ENCODE data around the gene CNTN2. TPM values are rescaled to one million over a fixed set of nuclear protein-coding genes. Genes with fewer than 3 reads are reported as not detected.

CNTN2 gene
- total and polyA plus RNA-seq, 2 experiments from 2014 or later, result 1.3 to 2.2 TPM

DNA sequence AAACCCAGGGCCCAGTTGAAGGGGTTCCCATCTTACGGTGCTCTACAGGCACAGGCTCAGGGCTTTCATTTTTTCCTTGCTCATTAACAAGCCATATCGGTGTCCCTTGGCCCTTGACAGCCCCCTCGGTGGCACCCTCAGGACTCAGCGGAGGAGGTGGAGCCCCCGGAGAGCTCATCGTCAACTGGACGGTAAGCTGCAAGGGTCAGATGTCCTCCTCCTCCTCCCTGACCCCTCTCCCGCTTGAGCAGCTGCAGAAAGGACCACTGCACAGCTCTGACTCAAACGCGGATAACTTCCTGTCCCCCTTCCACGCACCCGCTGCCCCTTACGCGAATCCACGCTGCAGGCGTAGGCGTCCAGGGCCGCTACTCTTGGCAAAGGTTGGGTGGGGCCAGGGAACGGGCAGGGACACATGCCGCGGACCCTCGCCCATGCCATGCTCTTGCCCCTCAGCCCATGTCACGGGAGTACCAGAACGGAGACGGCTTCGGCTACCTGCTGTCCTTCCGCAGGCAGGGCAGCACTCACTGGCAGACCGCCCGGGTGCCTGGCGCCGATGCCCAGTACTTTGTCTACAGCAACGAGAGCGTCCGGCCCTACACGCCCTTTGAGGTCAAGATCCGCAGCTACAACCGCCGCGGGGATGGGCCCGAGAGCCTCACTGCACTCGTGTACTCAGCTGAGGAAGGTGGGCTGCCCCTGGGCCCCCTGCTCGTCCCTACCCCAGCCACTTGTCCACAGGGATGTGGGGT lies 26.5 kb downstream of the CNTN2 start:
- TF ChIP-seq EZH2phosphoT487 (IDR thresholded peaks at IDR 0.05; ENCODE audit: unreplicated experiment), result no peak
- ATAC-seq, result no peak
- no peaks in the 10 kb centered on the region for H3K4me1 ChIP-seq (ENCODE audit: insufficient read depth)
- no peaks in the 10 kb centered on the region for H3K9me2 ChIP-seq (ENCODE audit: insufficient read depth)
- no peak overlapping the region for H3K27ac ChIP-seq (ENCODE audit: low read depth)
- H2AFZ ChIP-seq, result no peak overlapping the region
- no peaks in the 10 kb centered on the region for H3F3A ChIP-seq (replicated peaks; ENCODE audit: low read depth)
- no peaks in the 10 kb centered on the region for H3K36me3 ChIP-seq (ENCODE audit: insufficient read depth)
- Mint-ChIP-seq H3K36me3 (ENCODE audit: low read depth) (no peaks in the 10 kb centered on the region), H3K27ac (no peak overlapping the region), H3K9me3 (no peaks in the 10 kb centered on the region; the same call in 1 of the 3 replicates), H3K4me3 (no peak overlapping the region), H3K4me1 (peaks cover 2% of the 10 kb centered on the region; the same call in 1 of the 3 replicates), H3K27me3 (ENCODE audit: insufficient read depth, low read depth, poor library complexity) (peaks cover 8% of the 10 kb centered on the region)
- no peak overlapping the region for H3K4me3 ChIP-seq
- H3K27me3 ChIP-seq (ENCODE audit: insufficient read depth), result no peaks in the 10 kb centered on the region
- DNase-seq (ENCODE audit: low spot score), result no peak
- H4K20me1 ChIP-seq (replicated peaks; ENCODE audit: insufficient read depth), result no peaks in the 10 kb centered on the region
- H3K4me2 ChIP-seq, result no peak overlapping the region
- no peaks in the 10 kb centered on the region for H3K79me2 ChIP-seq (replicated peaks; ENCODE audit: insufficient read depth)

DNA sequence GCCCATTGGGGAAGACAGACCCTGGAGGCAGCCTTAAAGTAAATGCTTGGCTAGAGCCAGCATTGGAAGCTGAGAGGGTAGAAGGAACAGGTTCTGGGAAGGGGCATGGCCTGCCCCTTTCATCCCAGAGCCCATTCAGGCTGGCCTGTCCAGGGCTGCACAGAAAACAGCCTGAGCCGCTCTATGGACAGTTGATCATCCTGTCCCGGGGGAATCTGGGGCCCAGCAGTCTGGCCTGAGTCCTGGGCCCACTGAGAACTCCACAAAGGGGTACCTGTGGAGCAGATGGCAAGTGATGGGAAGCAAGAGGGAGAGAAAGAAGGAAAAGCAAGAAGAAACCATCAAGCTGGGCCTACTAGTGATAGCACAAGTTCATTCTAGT lies 28.0 kb downstream of the CNTN2 start:
- no peaks in the 10 kb centered on the region for H3K36me3 Mint-ChIP-seq (ENCODE audit: low read depth)
- no peak overlapping the region for H3K27ac ChIP-seq (ENCODE audit: low read depth)
- H3K36me3 ChIP-seq (ENCODE audit: insufficient read depth), result no peaks in the 10 kb centered on the region
- no peak for DNase-seq (ENCODE audit: low spot score)
- no peaks in the 10 kb centered on the region for H3K79me2 ChIP-seq (replicated peaks; ENCODE audit: insufficient read depth)
- no peaks in the 10 kb centered on the region; the same call in 1 of the 3 replicates for H3K9me3 Mint-ChIP-seq
- no peaks in the 10 kb centered on the region for H3K4me1 ChIP-seq (ENCODE audit: insufficient read depth)
- no peaks in the 10 kb centered on the region for H3F3A ChIP-seq (replicated peaks; ENCODE audit: low read depth)
- H2AFZ ChIP-seq, result no peak overlapping the region
- H3K27ac Mint-ChIP-seq, result no peak overlapping the region
- no peak overlapping the region for H3K4me3 ChIP-seq
- H3K27me3 Mint-ChIP-seq (ENCODE audit: insufficient read depth, low read depth, poor library complexity), result peaks cover 10% of the 10 kb centered on the region
- no peak overlapping the region for H3K4me2 ChIP-seq
- ATAC-seq, result no peak
- TF ChIP-seq CREB1 (CRISPR knock-in tag; IDR thresholded peaks at IDR 0.05; ENCODE audit: low read depth) (no peak), JUNB (IDR thresholded peaks at IDR 0.05; ENCODE audit: unreplicated experiment) (no peak)
- TF ChIP-seq, protein P1, sequence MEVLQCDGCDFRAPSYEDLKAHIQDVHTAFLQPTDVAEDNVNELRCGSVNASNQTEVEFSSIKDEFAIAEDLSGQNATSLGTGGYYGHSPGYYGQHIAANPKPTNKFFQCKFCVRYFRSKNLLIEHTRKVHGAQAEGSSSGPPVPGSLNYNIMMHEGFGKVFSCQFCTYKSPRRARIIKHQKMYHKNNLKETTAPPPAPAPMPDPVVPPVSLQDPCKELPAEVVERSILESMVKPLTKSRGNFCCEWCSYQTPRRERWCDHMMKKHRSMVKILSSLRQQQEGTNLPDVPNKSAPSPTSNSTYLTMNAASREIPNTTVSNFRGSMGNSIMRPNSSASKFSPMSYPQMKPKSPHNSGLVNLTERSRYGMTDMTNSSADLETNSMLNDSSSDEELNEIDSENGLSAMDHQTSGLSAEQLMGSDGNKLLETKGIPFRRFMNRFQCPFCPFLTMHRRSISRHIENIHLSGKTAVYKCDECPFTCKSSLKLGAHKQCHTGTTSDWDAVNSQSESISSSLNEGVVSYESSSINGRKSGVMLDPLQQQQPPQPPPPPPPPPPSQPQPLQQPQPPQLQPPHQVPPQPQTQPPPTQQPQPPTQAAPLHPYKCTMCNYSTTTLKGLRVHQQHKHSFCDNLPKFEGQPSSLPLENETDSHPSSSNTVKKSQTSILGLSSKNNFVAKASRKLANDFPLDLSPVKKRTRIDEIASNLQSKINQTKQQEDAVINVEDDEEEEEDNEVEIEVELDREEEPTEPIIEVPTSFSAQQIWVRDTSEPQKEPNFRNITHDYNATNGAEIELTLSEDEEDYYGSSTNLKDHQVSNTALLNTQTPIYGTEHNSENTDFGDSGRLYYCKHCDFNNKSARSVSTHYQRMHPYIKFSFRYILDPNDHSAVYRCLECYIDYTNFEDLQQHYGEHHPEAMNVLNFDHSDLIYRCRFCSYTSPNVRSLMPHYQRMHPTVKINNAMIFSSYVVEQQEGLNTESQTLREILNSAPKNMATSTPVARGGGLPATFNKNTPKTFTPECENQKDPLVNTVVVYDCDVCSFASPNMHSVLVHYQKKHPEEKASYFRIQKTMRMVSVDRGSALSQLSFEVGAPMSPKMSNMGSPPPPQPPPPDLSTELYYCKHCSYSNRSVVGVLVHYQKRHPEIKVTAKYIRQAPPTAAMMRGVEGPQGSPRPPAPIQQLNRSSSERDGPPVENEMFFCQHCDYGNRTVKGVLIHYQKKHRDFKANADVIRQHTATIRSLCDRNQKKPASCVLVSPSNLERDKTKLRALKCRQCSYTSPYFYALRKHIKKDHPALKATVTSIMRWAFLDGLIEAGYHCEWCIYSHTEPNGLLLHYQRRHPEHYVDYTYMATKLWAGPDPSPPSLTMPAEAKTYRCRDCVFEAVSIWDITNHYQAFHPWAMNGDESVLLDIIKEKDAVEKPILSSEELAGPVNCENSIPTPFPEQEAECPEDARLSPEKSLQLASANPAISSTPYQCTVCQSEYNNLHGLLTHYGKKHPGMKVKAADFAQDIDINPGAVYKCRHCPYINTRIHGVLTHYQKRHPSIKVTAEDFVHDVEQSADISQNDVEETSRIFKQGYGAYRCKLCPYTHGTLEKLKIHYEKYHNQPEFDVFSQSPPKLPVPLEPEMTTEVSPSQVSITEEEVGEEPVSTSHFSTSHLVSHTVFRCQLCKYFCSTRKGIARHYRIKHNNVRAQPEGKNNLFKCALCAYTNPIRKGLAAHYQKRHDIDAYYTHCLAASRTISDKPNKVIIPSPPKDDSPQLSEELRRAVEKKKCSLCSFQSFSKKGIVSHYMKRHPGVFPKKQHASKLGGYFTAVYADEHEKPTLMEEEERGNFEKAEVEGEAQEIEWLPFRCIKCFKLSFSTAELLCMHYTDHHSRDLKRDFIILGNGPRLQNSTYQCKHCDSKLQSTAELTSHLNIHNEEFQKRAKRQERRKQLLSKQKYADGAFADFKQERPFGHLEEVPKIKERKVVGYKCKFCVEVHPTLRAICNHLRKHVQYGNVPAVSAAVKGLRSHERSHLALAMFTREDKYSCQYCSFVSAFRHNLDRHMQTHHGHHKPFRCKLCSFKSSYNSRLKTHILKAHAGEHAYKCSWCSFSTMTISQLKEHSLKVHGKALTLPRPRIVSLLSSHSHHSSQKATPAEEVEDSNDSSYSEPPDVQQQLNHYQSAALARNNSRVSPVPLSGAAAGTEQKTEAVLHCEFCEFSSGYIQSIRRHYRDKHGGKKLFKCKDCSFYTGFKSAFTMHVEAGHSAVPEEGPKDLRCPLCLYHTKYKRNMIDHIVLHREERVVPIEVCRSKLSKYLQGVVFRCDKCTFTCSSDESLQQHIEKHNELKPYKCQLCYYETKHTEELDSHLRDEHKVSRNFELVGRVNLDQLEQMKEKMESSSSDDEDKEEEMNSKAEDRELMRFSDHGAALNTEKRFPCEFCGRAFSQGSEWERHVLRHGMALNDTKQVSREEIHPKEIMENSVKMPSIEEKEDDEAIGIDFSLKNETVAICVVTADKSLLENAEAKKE (CRISPR knock-in tag; IDR thresholded peaks at IDR 0.05), result no peak
- peaks cover 2% of the 10 kb centered on the region; the same call in 1 of the 3 replicates for H3K4me1 Mint-ChIP-seq
- H3K9me2 ChIP-seq (ENCODE audit: insufficient read depth), result no peaks in the 10 kb centered on the region
- H3K27me3 ChIP-seq (ENCODE audit: insufficient read depth), result no peaks in the 10 kb centered on the region
- H3K4me3 Mint-ChIP-seq, result no peak overlapping the region
- H4K20me1 ChIP-seq (replicated peaks; ENCODE audit: insufficient read depth), result no peaks in the 10 kb centered on the region

Measured in GM23338 (cell line).